AG10803 (cell line): ENCODE measurements around the gene PHOX2B.
A peak's percentile ranks its signal among the peaks of the same experiment; 100 is the strongest.
"Not testable (repeated sequence)": the region's sequence is repeated elsewhere in the genome, so short reads cannot be mapped to it uniquely, and the experiment has no call there.

Source experiments
- DNase-seq: peaks from one replicate; pipeline ENCODE4 v3.0.0; 2010; ENCODE audit warnings: low read depth
- H3K4me3 ChIP-seq: 2 replicates; pipeline ENCODE4 v1.5.1; 2011; ENCODE audit warnings: mild to moderate bottlenecking, low read length, control low read depth
- CTCF ChIP-seq: conservative IDR thresholded peaks from 2 replicates; pipeline ENCODE4 v1.5.1; 2011; ENCODE audit warnings: mild to moderate bottlenecking, low read length, control low read depth, inconsistent platforms

Gene PHOX2B

GRCh38 chr4:41712425-41712824 is 36.1 kb downstream of the PHOX2B start:
- TF ChIP-seq CTCF: no peak
- DNase-seq: no peak
- no peak overlapping the region for H3K4me3 ChIP-seq

GRCh38 chr4:41711654-41712053 is 36.9 kb downstream of the PHOX2B start:
- not testable (repeated sequence) for DNase-seq, H3K4me3 ChIP-seq

- H3K4me3 ChIP-seq: no peak overlapping the region
- TF ChIP-seq CTCF: no peak
- DNase-seq: peak; percentile 32
Measured at GRCh38 chr4:41709844-41710481, 38.6 kb downstream of the PHOX2B start.

- no peak overlapping the region for H3K4me3 ChIP-seq
- TF ChIP-seq CTCF: no peak
- no peak for DNase-seq
Measured at GRCh38 chr4:41703785-41704184, 44.7 kb downstream of the PHOX2B start.

GRCh38 chr4:41702770-41703169 is 45.8 kb downstream of the PHOX2B start:
- no peak for DNase-seq
- no peak overlapping the region for H3K4me3 ChIP-seq
- no peak for TF ChIP-seq CTCF

- TF ChIP-seq CTCF: no peak
- no peak overlapping the region for H3K4me3 ChIP-seq
- DNase-seq: no peak
Measured at GRCh38 chr4:41701983-41702382, 46.5 kb downstream of the PHOX2B start.

GRCh38 chr4:41696763-41697162 is 51.8 kb downstream of the PHOX2B start:
- no peak for TF ChIP-seq CTCF
- H3K4me3 ChIP-seq: no peak overlapping the region
- DNase-seq: no peak

GRCh38 chr4:41696131-41696530 is 52.4 kb downstream of the PHOX2B start:
- H3K4me3 ChIP-seq: no peak overlapping the region
- TF ChIP-seq CTCF: no peak
- no peak for DNase-seq
